ENCODE data around the gene RMC1. TPM values are rescaled to one million over a fixed set of nuclear protein-coding genes. Genes with fewer than 3 reads are reported as not detected.

Gene RMC1
- total and polyA plus RNA-seq, 12 donors: 12.4 to 29.6 (median 15.7) TPM

- Histone ChIP-seq H3K4me1 (peaks cover 0 to 69% (median 25%) of the 10 kb centered on the region in 9 donors), H3K9me3 (no peaks in the 10 kb centered on the region), H3K36me3 (peaks cover 0 to 32% (median 0%) of the 10 kb centered on the region in 9 donors), H3K27ac (no peak overlapping the region), H3K4me3 (no peak overlapping the region), H3K27me3 (no peaks in the 10 kb centered on the region)
- intact Hi-C loops (cut with DNase I): no loop called here
- 93 to 95% methylated on average over 6 of the region's 6 CpGs for WGBS, 2 donors
- ATAC-seq: no peak
- TF ChIP-seq, protein P1, sequence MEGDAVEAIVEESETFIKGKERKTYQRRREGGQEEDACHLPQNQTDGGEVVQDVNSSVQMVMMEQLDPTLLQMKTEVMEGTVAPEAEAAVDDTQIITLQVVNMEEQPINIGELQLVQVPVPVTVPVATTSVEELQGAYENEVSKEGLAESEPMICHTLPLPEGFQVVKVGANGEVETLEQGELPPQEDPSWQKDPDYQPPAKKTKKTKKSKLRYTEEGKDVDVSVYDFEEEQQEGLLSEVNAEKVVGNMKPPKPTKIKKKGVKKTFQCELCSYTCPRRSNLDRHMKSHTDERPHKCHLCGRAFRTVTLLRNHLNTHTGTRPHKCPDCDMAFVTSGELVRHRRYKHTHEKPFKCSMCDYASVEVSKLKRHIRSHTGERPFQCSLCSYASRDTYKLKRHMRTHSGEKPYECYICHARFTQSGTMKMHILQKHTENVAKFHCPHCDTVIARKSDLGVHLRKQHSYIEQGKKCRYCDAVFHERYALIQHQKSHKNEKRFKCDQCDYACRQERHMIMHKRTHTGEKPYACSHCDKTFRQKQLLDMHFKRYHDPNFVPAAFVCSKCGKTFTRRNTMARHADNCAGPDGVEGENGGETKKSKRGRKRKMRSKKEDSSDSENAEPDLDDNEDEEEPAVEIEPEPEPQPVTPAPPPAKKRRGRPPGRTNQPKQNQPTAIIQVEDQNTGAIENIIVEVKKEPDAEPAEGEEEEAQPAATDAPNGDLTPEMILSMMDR (IDR thresholded peaks at IDR 0.05): no peak
- no peak for DNase-seq
Observed at GRCh38 chr18:23578067-23578701, 74.9 kb downstream of the RMC1 start.

- TF ChIP-seq, protein P1 (IDR thresholded peaks at IDR 0.05): no peak
- no peak for DNase-seq
- peak in 4 of 8 donors; percentile 12 to 57 (median 27) for ATAC-seq
- no peak overlapping the region for H3K27ac ChIP-seq
- WGBS, 2 donors: 83 to 86% methylated on average over 8 of the region's 8 CpGs
- peaks cover 0 to 29% (median 0%) of the 10 kb centered on the region in 9 donors for H3K36me3 ChIP-seq
- no peaks in the 10 kb centered on the region for H3K9me3 ChIP-seq
- intact Hi-C loops (cut with DNase I): no loop called here
- H3K4me1 ChIP-seq: peaks cover 0 to 69% (median 21%) of the 10 kb centered on the region in 9 donors
- H3K4me3 ChIP-seq: no peak overlapping the region
- H3K27me3 ChIP-seq: no peaks in the 10 kb centered on the region
Observed at GRCh38 chr18:23578891-23579653, 75.8 kb downstream of the RMC1 start.

GRCh38 chr18:23580677-23581367 lies 77.5 kb downstream of the RMC1 start:
- 92 to 94% methylated on average over 6 of the region's 6 CpGs for WGBS, 2 donors
- Histone ChIP-seq H3K27me3 (no peaks in the 10 kb centered on the region), H3K4me1 (peaks cover 0 to 72% (median 22%) of the 10 kb centered on the region in 9 donors), H3K9me3 (no peaks in the 10 kb centered on the region), H3K27ac (no peak overlapping the region), H3K36me3 (peaks cover 0 to 21% (median 0%) of the 10 kb centered on the region in 9 donors), H3K4me3 (no peak overlapping the region)
- DNase-seq (no peak), ATAC-seq (no peak)
- TF ChIP-seq, protein P1 (IDR thresholded peaks at IDR 0.05): no peak
- intact Hi-C loops (cut with DNase I): loop anchor here in 1 of 10 donors (5.0 kb wide), 1 partner anchor 64 kb away; no protein-coding TSS in a partner anchor

Other genes starting within 250 kb of the RMC1 start
- gene RIOK3, start 50.2 kb upstream of the RMC1 start, total RNA-seq: 10 to 100 TPM; 51.5 to 74.6 (median 63.5) TPM
- 10 to 100 TPM; 33.7 to 47.0 TPM for gene RIOK3, start 50.2 kb upstream of the RMC1 start, polyA plus RNA-seq
- 10 to 100 TPM in 8 of 10 donors, 1 to 10 TPM in 2; 9.7 to 21.2 (median 13.3) TPM for gene NPC1, start 83.0 kb downstream of the RMC1 start, total RNA-seq
- gene NPC1, start 83.0 kb downstream of the RMC1 start, polyA plus RNA-seq: 10 to 100 TPM in 1 of 2 donors, 1 to 10 TPM in 1; 8.9 to 34.4 TPM
- gene ANKRD29, start 159.4 kb downstream of the RMC1 start, total RNA-seq: 1 to 10 TPM; 2.8 to 8.5 (median 6.0) TPM
- 10 to 100 TPM in 1 of 2 donors, 1 to 10 TPM in 1; 2.1 to 11.5 TPM for gene ANKRD29, start 159.4 kb downstream of the RMC1 start, polyA plus RNA-seq
- 1 to 10 TPM in 9 of 10 donors, under 1 TPM in 1; 0.89 to 5.3 (median 3.3) TPM for gene LAMA3, start 185.9 kb downstream of the RMC1 start, total RNA-seq
- gene LAMA3, start 185.9 kb downstream of the RMC1 start, polyA plus RNA-seq: 1 to 10 TPM; 1.7 to 3.7 TPM

Measured in heart right ventricle (tissue), 16 donors.